ENCODE measurements around the gene FOS.

The FOS gene

GRCh38 chr14:75277008-75277814 lies 1.4 kb upstream of the FOS start:
- peak; percentile 95 for DNase-seq (ENCODE audit: low read depth)

GRCh38 chr14:75277815-75278421 lies 710 bp upstream of the FOS start:
- DNase-seq (ENCODE audit: low read depth): no peak

GRCh38 chr14:75279153-75279762 lies 630 bp downstream of the FOS start:
- DNase-seq (ENCODE audit: low read depth): peak; percentile 67

- DNase-seq (ENCODE audit: low read depth): peak; percentile 70
Observed at GRCh38 chr14:75279763-75280290, 1.2 kb downstream of the FOS start.

GRCh38 chr14:75280291-75280830 lies 1.7 kb downstream of the FOS start:
- DNase-seq (ENCODE audit: low read depth): peak; percentile 63

GRCh38 chr14:75280831-75281653 lies 2.4 kb downstream of the FOS start:
- peak; percentile 80 for DNase-seq (ENCODE audit: low read depth)

GRCh38 chr14:75281654-75282019 lies 3.0 kb downstream of the FOS start:
- DNase-seq (ENCODE audit: low read depth): no peak

GRCh38 chr14:75282170-75282554 lies 3.5 kb downstream of the FOS start:
- DNase-seq (ENCODE audit: low read depth): peak; percentile 82

- peak; percentile 82 for DNase-seq (ENCODE audit: low read depth)
Observed at GRCh38 chr14:75282555-75283161, 4.0 kb downstream of the FOS start.

- DNase-seq (ENCODE audit: low read depth): peak; percentile 92
Observed at GRCh38 chr14:75283162-75283832, 4.7 kb downstream of the FOS start.

- DNase-seq (ENCODE audit: low read depth): peak; percentile 63
Observed at GRCh38 chr14:75283833-75284563, 5.4 kb downstream of the FOS start.

- no peak for DNase-seq (ENCODE audit: low read depth)
Observed at GRCh38 chr14:75285331-75285730, 6.7 kb downstream of the FOS start.

- no peak for DNase-seq (ENCODE audit: low read depth)
Observed at GRCh38 chr14:75286313-75286712, 7.7 kb downstream of the FOS start.

- peak; percentile 26 for DNase-seq (ENCODE audit: low read depth)
Observed at GRCh38 chr14:75289840-75290388, 11.3 kb downstream of the FOS start.

GRCh38 chr14:75290851-75291250 lies 12.2 kb downstream of the FOS start:
- DNase-seq (ENCODE audit: low read depth): no peak

GRCh38 chr14:75291331-75291730 lies 12.7 kb downstream of the FOS start:
- no peak for DNase-seq (ENCODE audit: low read depth)

GRCh38 chr14:75292101-75292563 lies 13.5 kb downstream of the FOS start:
- DNase-seq (ENCODE audit: low read depth): no peak

GRCh38 chr14:75292886-75293285 lies 14.3 kb downstream of the FOS start:
- DNase-seq (ENCODE audit: low read depth): no peak

- DNase-seq (ENCODE audit: low read depth): peak; percentile 99
Observed at GRCh38 chr14:75293920-75294648, 15.5 kb downstream of the FOS start.
